IMR-90 (cell line): ENCODE measurements around the gene C3orf70. TPM values are rescaled to one million over a fixed set of nuclear protein-coding genes. Genes with fewer than 3 reads are reported as not detected.

Experiments
- ATAC-seq: fragments of 200-7000 bp; cut with Tn5 transposase; 2 replicates; pipeline ENCODE4 v1.9.1; 2020; ENCODE audit warnings: low read depth, mild to moderate bottlenecking, moderate library complexity
- BruUV-seq: library from RNA; stranded (reverse); fragments of 400-500 nt; replicated peaks from 2 replicates; lab custom pipeline; 2021; lab: Mats Ljungman, UMichigan
- CTCF ChIA-PET: fragments of 300-600 bp; formaldehyde crosslinking; extraction: SDS; loops from one replicate; lab custom pipeline; 2021; ENCODE audit warnings: antibody characterized with exemption; lab: Yijun Ruan, JAX
- POLR2A ChIA-PET: fragments of 300-600 bp; sonication (Branson Sonifier 250); formaldehyde crosslinking; loops from one replicate; lab custom pipeline; 2022; ENCODE audit warnings: antibody characterized with exemption; ENCODE audit not compliant: unreplicated experiment; lab: Charles Lee
- DNase-seq: peaks from one replicate; pipeline ENCODE4 v3.0.0; 2013
- H2AFZ ChIP-seq: replicated peaks from 2 replicates; pipeline ENCODE3; 2013; ENCODE audit warnings: low read length, mild to moderate bottlenecking; ENCODE audit not compliant: poor library complexity
- H2AK5ac ChIP-seq: 2 replicates; pipeline ENCODE4 v1.6.1; 2013; ENCODE audit warnings: low read depth, low read length, inconsistent platforms
- H2AK9ac ChIP-seq: replicated peaks from 2 replicates; pipeline ENCODE3; 2013; ENCODE audit warnings: mild to moderate bottlenecking, low read depth, low read length, moderate library complexity; ENCODE audit not compliant: poor library complexity
- H2BK120ac ChIP-seq: 2 replicates; pipeline ENCODE4 v1.6.1; 2013; ENCODE audit warnings: low read depth, low read length, inconsistent platforms
- H2BK15ac ChIP-seq: 3 replicates; pipeline ENCODE4 v1.6.1; 2013; ENCODE audit warnings: low read depth, low read length, inconsistent platforms
- H2BK20ac ChIP-seq: 2 replicates; pipeline ENCODE4 v1.6.1; 2013; ENCODE audit warnings: low read depth, mild to moderate bottlenecking, inconsistent platforms, low read length, moderate library complexity
- H2BK5ac ChIP-seq: 2 replicates; pipeline ENCODE4 v1.6.1; 2013; ENCODE audit warnings: mild to moderate bottlenecking, low read depth, low read length, inconsistent platforms; ENCODE audit not compliant: poor library complexity, severe bottlenecking
- H3K14ac ChIP-seq: replicated peaks from 2 replicates; pipeline ENCODE4 v1.6.1; 2013; ENCODE audit warnings: low read depth, low read length, inconsistent platforms
- H3K18ac ChIP-seq: 2 replicates; pipeline ENCODE4 v1.6.1; 2013; ENCODE audit warnings: low read depth, low read length, control low read depth
- H3K23ac ChIP-seq: 2 replicates; pipeline ENCODE4 v1.6.1; 2013; ENCODE audit warnings: low read depth, low read length, inconsistent platforms
- H3K27ac ChIP-seq: 2 replicates; pipeline ENCODE4 v1.5.1; 2013; ENCODE audit warnings: mild to moderate bottlenecking, control low read depth, low read length; ENCODE audit not compliant: insufficient read depth
- H3K27me3 ChIP-seq: 2 replicates; pipeline ENCODE4 v1.6.1; 2013; ENCODE audit warnings: low read length; ENCODE audit not compliant: control insufficient read depth, insufficient read depth
- H3K36me3 ChIP-seq: 2 replicates; pipeline ENCODE4 v1.6.1; 2013; ENCODE audit warnings: low read length, mixed read lengths; ENCODE audit not compliant: control insufficient read depth, insufficient read depth
- H3K4ac ChIP-seq: 2 replicates; pipeline ENCODE4 v1.6.1; 2013; ENCODE audit warnings: low read depth, low read length, inconsistent platforms
- H3K4me1 ChIP-seq: 2 replicates; pipeline ENCODE4 v1.6.1; 2013; ENCODE audit warnings: low read length, mixed read lengths; ENCODE audit not compliant: control insufficient read depth, insufficient read depth
- H3K4me2 ChIP-seq: 2 replicates; pipeline ENCODE4 v1.6.1; 2013; ENCODE audit warnings: low read depth, mild to moderate bottlenecking, control low read depth, low read length, moderate library complexity
- H3K4me3 ChIP-seq: 2 replicates; pipeline ENCODE4 v1.5.1; 2013; ENCODE audit warnings: low read depth, mild to moderate bottlenecking, control low read depth, low read length, moderate library complexity; ENCODE audit not compliant: insufficient read depth
- H3K56ac ChIP-seq: 2 replicates; pipeline ENCODE4 v1.6.1; 2013; ENCODE audit warnings: low read length, inconsistent platforms; ENCODE audit not compliant: insufficient read depth; ENCODE audit errors: extremely low read depth
- H3K79me1 ChIP-seq, 2 experiments: 2 replicates each; pipeline ENCODE4 v1.6.1; 2013; ENCODE audit warnings: low read length in 2 of 2, inconsistent platforms in 1 of 2, low read depth in 1 of 2
- H3K9ac ChIP-seq: 2 replicates; pipeline ENCODE4 v1.6.1; 2013; ENCODE audit warnings: low read depth, low read length, control low read depth
- H3K9me1 ChIP-seq: 2 replicates; pipeline ENCODE4 v1.6.1; 2013; ENCODE audit warnings: low read length, inconsistent platforms; ENCODE audit not compliant: insufficient read depth
- H3K9me3 ChIP-seq: 2 replicates; pipeline ENCODE4 v1.6.1; 2013; ENCODE audit warnings: low read length; ENCODE audit not compliant: control insufficient read depth, insufficient read depth
- H4K20me1 ChIP-seq: 2 replicates; pipeline ENCODE4 v1.6.1; 2013; ENCODE audit warnings: low read length, inconsistent platforms; ENCODE audit not compliant: insufficient read depth
- H4K5ac ChIP-seq: 2 replicates; pipeline ENCODE4 v1.6.1; 2013; ENCODE audit warnings: mild to moderate bottlenecking, low read depth, low read length, control low read depth
- H4K8ac ChIP-seq, 2 experiments: 2 replicates each; pipeline ENCODE4 v1.6.1; 2013; ENCODE audit warnings: low read depth in 2 of 2, low read length in 2 of 2, control low read depth in 1 of 2, inconsistent platforms in 1 of 2
- H4K91ac ChIP-seq: 2 replicates; pipeline ENCODE4 v1.6.1; 2013; ENCODE audit warnings: low read depth, low read length, inconsistent platforms; ENCODE audit not compliant: insufficient read depth
- BHLHE40 ChIP-seq: fragments of 150-350 bp; IDR thresholded peaks from 2 replicates; pipeline ENCODE4 v1.6.1; 2016; ENCODE audit warnings: mild to moderate bottlenecking, low read depth, low read length
- CEBPB ChIP-seq: IDR thresholded peaks from 2 replicates; pipeline ENCODE4 v1.6.1; 2012; ENCODE audit warnings: low read depth, low read length, improper control_type of control experiment
- CHD1 ChIP-seq: IDR thresholded peaks from 2 replicates; pipeline ENCODE4 v1.6.1; 2012; ENCODE audit warnings: low read depth, low read length, improper control_type of control experiment
- FOS ChIP-seq: fragments of 150-350 bp; IDR thresholded peaks from 2 replicates; pipeline ENCODE4 v1.6.1; 2016; ENCODE audit warnings: low read depth, low read length
- MAFK ChIP-seq: IDR thresholded peaks from 2 replicates; pipeline ENCODE4 v1.6.1; 2012; ENCODE audit warnings: low read depth, low read length, improper control_type of control experiment
- MAZ ChIP-seq: IDR thresholded peaks from 2 replicates; pipeline ENCODE4 v1.6.1; 2012; ENCODE audit warnings: low read depth, mild to moderate bottlenecking, low read length, improper control_type of control experiment, moderate library complexity, borderline replicate concordance
- MXI1 ChIP-seq: IDR thresholded peaks from 2 replicates; pipeline ENCODE4 v1.6.1; 2012; ENCODE audit warnings: low read depth, mild to moderate bottlenecking, low read length, moderate library complexity, borderline replicate concordance
- NFE2L2 ChIP-seq: fragments of 150-350 bp; IDR thresholded peaks from 2 replicates; pipeline ENCODE4 v1.6.1; 2016; ENCODE audit warnings: low read depth, mild to moderate bottlenecking, low read length
- POLR2A ChIP-seq: IDR thresholded peaks from 2 replicates; pipeline ENCODE4 v1.6.1; 2012; ENCODE audit warnings: mild to moderate bottlenecking, low read depth, low read length
- RAD21 ChIP-seq: IDR thresholded peaks from 2 replicates; pipeline ENCODE4 v1.6.1; 2012; ENCODE audit warnings: low read length, improper control_type of control experiment
- RCOR1 ChIP-seq: IDR thresholded peaks from 2 replicates; pipeline ENCODE4 v1.6.1; 2012; ENCODE audit warnings: mild to moderate bottlenecking, low read length, improper control_type of control experiment; ENCODE audit not compliant: insufficient replicate concordance
- RFX5 ChIP-seq: IDR thresholded peaks from 2 replicates; pipeline ENCODE4 v1.8.0; 2012; ENCODE audit warnings: low read depth, mild to moderate bottlenecking, low read length, moderate library complexity
- SMC3 ChIP-seq: fragments of 150-350 bp; IDR thresholded peaks from 2 replicates; pipeline ENCODE4 v1.6.1; 2016; ENCODE audit warnings: low read depth, mild to moderate bottlenecking, antibody characterized with exemption, low read length, moderate library complexity
- WGBS, 2 experiments: methylation state at CpG; one replicate each; pipeline versions ENCODE4 v1.1.5 to v1.1.7; 2013; ENCODE audit warnings: missing lambda C conversion rate in 2 of 2; ENCODE audit not compliant: insufficient read length in 1 of 2; ENCODE audit errors: extremely low coverage in 2 of 2; 5-methylcytosine and 5-hydroxymethylcytosine counted together
- dilution Hi-C: fragments of 300-500 bp; cut with HindIII; formaldehyde crosslinking; loops from one replicate; pipeline ENCODE4 v1.14.3; 2018; ENCODE audit warnings: low sequenced_read_pairs; ENCODE audit not compliant: unreplicated experiment
- in situ Hi-C: fragments of 300-500 bp; cut with MboI; formaldehyde crosslinking; loops from 3 replicates; pipeline ENCODE4 v1.14.3; 2019; ENCODE audit warnings: low sequenced_read_pairs, inconsistent platforms, mixed read lengths
- intact Hi-C: fragments of 100-400 bp; cut with micrococcal nuclease; formaldehyde crosslinking; loops from 2 replicates; pipeline ENCODE4 v1.10.0; 2022
- polyA plus RNA-seq, 3 experiments: library from polyadenylated mRNA; depleted of rRNA; stranded (reverse); fragments of >200 nt; gene quantifications; 2 replicates each; pipeline ENCODE4 v1.2.3, GENCODE V29; 2012; ENCODE audit warnings: low replicate concordance in 1 of 3
- total RNA-seq: library from RNA; depleted of rRNA; stranded (reverse); fragments of >200 nt; gene quantifications from 2 replicates; pipeline ENCODE4 v1.2.3, GENCODE V29; 2012
- TF ChIP-seq, protein P1 (sequence below): conservative IDR thresholded peaks from 2 replicates; pipeline ENCODE4 v1.5.1; 2012; ENCODE audit warnings: mild to moderate bottlenecking, low read depth, low read length, improper control_type of control experiment
- TF ChIP-seq, protein P2 (sequence below): fragments of 150-350 bp; IDR thresholded peaks from 2 replicates; pipeline ENCODE4 v1.6.1; 2017; ENCODE audit warnings: mild to moderate bottlenecking, antibody characterized with exemption, low read length, low read depth
- TF ChIP-seq, protein P3 (sequence below): fragments of 150-350 bp; IDR thresholded peaks from 2 replicates; pipeline ENCODE4 v1.6.1; 2016; ENCODE audit warnings: low read depth, mild to moderate bottlenecking, low read length, moderate library complexity, borderline replicate concordance

The C3orf70 gene
- total and polyA plus RNA-seq, 2 of the 4 experiments (the other 2 are of a cell fraction): 0.96 to 1.8 TPM

DNA sequence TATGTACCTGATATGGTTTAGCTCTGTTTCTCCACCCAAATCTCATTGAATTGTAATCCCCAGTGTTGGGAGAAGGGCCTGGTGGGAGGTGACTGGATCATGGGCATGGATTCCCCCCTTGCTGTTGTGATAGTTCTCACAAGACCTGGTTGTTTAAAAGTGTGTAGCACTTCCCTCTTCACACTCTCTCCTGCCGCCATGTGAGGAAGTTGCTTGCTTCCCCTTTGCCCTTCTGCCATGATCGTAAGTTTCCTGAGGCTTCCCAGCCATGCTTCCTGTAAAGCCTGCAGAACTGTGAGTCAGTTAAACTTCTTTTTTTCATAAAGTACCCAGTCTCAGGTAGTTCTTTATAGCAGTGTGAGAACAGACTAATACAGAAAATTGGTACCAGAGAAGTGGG lies 93.1 kb downstream of the C3orf70 start:
- Histone ChIP-seq H3K4me3 (no peak overlapping the region), H3K56ac (no peak overlapping the region), H3K27ac (no peak overlapping the region), H4K8ac (no peak overlapping the region), H3K9ac (no peak overlapping the region), H3K14ac (no peak overlapping the region), H2AK5ac (no peak overlapping the region), H3K4me1 (no peaks in the 10 kb centered on the region), H2BK5ac (no peak overlapping the region), H3K79me1 (no peaks in the 10 kb centered on the region), H3K9me3 (peaks cover 2% of the 10 kb centered on the region; the same call in 1 of the 2 replicates), H3K4me2 (no peak overlapping the region), H2BK15ac (no peak overlapping the region), H4K20me1 (no peaks in the 10 kb centered on the region), H2AFZ (no peak overlapping the region), H4K91ac (no peak overlapping the region), H4K5ac (no peak overlapping the region), H2AK9ac (no peak overlapping the region), H3K23ac (no peak overlapping the region), H2BK120ac (no peak overlapping the region), H3K9me1 (no peaks in the 10 kb centered on the region), H2BK20ac (no peak overlapping the region), H3K18ac (no peak overlapping the region), H3K27me3 (no peaks in the 10 kb centered on the region), H3K36me3 (no peaks in the 10 kb centered on the region), H3K4ac (no peak overlapping the region)
- POLR2A ChIA-PET: no interaction called here
- CTCF ChIA-PET: no interaction called here
- intact Hi-C loops: no loop called here
- TF ChIP-seq MAFK (no peak), CEBPB (no peak), POLR2A (no peak), BHLHE40 (no peak), RAD21 (no peak), RFX5 (no peak), RCOR1 (no peak), MAZ (no peak), CHD1 (no peak), FOS (no peak), MXI1 (no peak), SMC3 (no peak), NFE2L2 (no peak)
- TF ChIP-seq, protein P1, sequence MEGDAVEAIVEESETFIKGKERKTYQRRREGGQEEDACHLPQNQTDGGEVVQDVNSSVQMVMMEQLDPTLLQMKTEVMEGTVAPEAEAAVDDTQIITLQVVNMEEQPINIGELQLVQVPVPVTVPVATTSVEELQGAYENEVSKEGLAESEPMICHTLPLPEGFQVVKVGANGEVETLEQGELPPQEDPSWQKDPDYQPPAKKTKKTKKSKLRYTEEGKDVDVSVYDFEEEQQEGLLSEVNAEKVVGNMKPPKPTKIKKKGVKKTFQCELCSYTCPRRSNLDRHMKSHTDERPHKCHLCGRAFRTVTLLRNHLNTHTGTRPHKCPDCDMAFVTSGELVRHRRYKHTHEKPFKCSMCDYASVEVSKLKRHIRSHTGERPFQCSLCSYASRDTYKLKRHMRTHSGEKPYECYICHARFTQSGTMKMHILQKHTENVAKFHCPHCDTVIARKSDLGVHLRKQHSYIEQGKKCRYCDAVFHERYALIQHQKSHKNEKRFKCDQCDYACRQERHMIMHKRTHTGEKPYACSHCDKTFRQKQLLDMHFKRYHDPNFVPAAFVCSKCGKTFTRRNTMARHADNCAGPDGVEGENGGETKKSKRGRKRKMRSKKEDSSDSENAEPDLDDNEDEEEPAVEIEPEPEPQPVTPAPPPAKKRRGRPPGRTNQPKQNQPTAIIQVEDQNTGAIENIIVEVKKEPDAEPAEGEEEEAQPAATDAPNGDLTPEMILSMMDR: no peak
- TF ChIP-seq, protein P2, sequence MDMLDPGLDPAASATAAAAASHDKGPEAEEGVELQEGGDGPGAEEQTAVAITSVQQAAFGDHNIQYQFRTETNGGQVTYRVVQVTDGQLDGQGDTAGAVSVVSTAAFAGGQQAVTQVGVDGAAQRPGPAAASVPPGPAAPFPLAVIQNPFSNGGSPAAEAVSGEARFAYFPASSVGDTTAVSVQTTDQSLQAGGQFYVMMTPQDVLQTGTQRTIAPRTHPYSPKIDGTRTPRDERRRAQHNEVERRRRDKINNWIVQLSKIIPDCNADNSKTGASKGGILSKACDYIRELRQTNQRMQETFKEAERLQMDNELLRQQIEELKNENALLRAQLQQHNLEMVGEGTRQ: no peak
- TF ChIP-seq, protein P3, sequence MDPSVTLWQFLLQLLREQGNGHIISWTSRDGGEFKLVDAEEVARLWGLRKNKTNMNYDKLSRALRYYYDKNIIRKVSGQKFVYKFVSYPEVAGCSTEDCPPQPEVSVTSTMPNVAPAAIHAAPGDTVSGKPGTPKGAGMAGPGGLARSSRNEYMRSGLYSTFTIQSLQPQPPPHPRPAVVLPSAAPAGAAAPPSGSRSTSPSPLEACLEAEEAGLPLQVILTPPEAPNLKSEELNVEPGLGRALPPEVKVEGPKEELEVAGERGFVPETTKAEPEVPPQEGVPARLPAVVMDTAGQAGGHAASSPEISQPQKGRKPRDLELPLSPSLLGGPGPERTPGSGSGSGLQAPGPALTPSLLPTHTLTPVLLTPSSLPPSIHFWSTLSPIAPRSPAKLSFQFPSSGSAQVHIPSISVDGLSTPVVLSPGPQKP: no peak
- ATAC-seq: no peak
- no peak for DNase-seq
- dilution Hi-C loops: no loop called here
- BruUV-seq: no TSS peak
- WGBS, 2 experiments: no CpG with 5 or more reads among the region's 2 CpGs
- in situ Hi-C loops: no loop called here
